ENCODE results near the gene XRCC1.
A peak's percentile ranks its signal among the peaks of the same experiment; 100 is the strongest.
"Not testable (repeated sequence)": the region's sequence is repeated elsewhere in the genome, so short reads cannot be mapped to it uniquely, and the experiment has no call there.

The XRCC1 gene

DNA sequence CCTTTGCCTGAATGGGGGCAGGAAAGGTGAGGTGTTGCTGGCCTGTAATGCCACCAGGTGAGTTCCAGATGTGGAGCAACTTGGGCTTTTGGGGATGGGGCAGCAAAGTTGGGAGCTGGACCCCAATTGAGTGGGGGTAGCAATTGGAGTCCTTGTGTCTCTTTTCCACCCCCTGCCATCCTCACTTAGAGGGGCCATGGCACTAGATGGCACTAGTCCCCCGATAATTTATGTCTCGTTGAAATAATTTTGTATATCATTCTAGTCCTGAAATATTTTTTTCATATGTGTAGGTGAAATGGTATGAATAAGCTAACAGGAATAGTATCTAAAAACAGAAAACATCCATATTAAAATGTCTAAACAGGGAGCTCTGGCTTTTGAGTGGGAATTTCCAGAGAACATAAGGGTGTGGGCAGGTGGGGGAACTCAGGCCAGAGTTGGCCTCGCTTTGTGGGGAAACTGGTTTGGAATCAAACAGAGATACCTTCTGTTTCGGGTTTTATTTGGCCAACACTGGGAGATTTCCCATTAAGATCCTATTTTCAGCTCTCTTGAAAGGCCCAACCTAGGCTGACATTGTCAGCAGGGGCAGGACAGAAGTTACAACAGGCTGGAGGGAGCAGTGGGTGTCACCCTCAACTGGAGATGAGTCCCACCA, 24.4 kb upstream of the XRCC1 start:
- no peak for DNase-seq

- DNase-seq = no peak
Observed at GRCh38 chr19:43598445-43599240, 23.3 kb upstream of the XRCC1 start.

GRCh38 chr19:43597876-43598275, 22.5 kb upstream of the XRCC1 start:
- DNase-seq = no peak

GRCh38 chr19:43596842-43597461, 21.6 kb upstream of the XRCC1 start:
- no peak for DNase-seq

GRCh38 chr19:43595999-43596841, 20.9 kb upstream of the XRCC1 start, which contains the start of the genes IRGQ and ZNF576:
IRGQ (minus strand) TSS chr19:43596134; CDS start chr19:43595338, 796 bp downstream.
ZNF576 (plus strand) TSS chr19:43596595; CDS start chr19:43597109, 514 bp downstream.
- peak; percentile 97 to 98 for DNase-seq

GRCh38 chr19:43595605-43595998, 20.3 kb upstream of the XRCC1 start:
- no peak for DNase-seq

GRCh38 chr19:43594710-43595604, 19.6 kb upstream of the XRCC1 start:
- peak; percentile 67 to 70 for DNase-seq

- no peak for DNase-seq
Observed at GRCh38 chr19:43594081-43594697, 18.9 kb upstream of the XRCC1 start.

DNA sequence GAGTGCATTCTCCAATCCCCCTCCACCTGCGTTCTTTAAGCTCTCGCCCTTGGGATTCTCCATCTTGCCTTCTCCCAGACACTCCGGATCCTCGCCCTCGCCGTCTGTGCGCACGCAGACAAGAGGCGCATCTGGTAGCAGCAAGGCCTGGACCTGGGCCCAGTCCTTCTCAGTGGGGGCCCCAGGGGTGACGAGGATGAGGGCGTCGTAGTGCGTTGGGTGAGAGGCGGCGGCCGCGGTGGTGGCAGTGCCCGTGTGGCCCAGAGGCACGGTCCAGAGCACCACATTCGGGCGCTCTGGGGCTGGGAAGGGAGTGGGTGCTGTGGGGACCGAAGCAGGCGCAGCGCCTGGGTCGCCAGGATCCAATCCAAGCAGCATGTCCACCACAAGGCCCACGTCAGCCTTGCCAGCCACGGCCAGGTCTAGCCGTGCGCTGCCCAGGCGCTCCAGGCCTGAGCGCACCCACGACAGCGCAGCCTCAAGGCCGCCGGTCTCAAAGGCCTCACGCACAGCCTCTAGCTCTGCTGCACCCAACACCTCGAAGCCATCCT, 17.5 kb upstream of the XRCC1 start:
- DNase-seq = no peak

- DNase-seq = no peak
Observed at GRCh38 chr19:43591904-43592772, 16.8 kb upstream of the XRCC1 start.

DNA sequence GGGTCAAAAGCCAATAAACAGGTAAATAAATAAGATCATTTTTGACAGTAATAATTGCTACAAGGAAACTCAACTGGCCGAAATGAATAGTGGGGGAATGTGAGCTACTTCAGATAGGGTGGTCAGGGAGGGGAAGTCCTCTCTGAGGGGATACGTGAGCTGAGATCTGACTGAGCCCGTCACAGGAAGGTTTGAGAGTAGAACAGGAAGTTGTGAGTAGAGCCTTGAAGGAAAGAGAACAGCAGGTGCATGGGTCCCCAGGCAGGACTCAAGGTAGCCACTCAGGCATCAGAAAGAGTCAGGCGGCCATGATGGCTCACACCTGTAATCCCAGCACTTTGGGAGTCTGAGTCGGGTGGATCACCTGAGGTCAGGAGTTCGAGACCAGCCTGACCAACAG, 14.4 kb upstream of the XRCC1 start:
- no peak for DNase-seq

GRCh38 chr19:43589277-43589676, 13.9 kb upstream of the XRCC1 start:
- DNase-seq = no peak

GRCh38 chr19:43587029-43587428, 11.7 kb upstream of the XRCC1 start:
- not testable (repeated sequence) for DNase-seq

DNA sequence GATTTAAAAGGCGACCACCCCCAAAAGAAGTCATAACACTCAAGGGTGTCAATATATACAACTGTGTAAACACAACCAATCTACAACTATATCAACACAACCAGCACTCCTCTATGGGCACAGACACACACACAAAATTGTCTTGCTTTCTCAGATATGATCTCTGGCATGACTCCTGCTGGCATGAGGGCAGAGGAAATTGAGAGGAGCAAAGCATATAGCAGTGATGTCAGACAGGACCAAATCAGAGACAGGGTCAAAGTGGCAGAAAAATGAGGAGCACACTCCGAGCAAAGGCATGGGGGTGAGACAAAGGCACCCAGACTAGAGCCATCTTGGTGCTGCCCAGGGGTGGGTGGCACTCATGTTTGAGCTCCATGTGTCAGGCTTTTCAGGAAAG, 11.0 kb upstream of the XRCC1 start:
- DNase-seq = no peak

DNA sequence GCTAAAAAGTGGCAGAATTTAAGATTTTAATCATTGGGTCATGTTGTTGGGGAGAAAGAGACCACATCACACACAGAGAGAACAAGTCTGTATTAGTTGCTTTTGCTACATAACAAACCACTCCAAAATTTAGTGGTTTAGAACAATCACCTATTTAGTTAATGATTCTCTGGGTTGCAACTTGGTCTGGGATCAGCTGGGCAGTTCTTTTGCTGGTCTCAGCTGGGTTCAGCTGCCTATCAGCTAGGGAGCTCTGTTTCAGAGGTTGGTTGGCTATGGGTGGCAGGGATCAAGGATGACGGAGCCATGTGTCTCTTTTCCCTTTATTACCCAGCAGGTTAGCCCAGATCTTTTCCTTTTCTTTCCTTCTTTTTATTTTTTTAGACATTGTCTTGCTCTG, 9.2 kb upstream of the XRCC1 start:
- no peak for DNase-seq

DNA sequence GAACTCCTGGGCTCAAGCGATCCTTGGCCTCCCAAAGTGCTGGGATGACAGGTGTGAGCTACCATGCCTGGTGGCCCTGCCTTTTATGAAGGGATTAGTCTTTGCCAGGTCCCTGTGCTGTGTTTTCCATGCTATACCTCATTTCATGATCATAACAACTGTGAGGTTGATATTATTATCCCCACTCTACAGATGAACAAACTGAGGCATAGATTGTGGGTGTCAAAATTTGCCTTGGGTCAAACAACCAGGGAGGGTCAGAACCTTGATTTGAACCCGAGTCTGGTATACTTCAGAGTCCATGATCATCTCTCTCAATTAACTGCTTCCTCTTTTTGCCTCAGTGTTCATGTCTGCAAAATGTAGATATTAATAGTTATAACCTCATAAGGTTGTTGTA, 7.2 kb upstream of the XRCC1 start:
- no peak for DNase-seq

- DNase-seq = no peak
Observed at GRCh38 chr19:43581467-43581866, 6.1 kb upstream of the XRCC1 start.

DNA sequence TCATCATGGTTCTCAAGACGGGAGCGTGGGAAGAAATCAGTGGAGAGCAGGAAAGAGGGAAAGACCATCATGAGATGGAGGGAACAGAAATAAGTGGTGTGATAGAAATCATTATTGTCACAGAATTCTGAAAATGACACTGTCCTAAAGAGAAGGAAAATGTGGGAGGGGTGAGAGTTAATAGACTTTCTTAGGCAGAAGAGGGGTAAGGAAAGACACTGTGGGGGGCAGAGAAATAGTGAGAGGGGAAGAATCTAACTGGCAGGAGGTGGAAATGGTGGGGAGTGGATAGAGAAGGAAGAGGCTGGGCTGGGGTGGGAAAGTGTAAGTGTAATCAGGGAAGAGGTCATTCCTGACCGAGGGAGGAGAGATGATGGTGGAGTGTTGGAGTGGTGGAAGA, 3.5 kb upstream of the XRCC1 start:
- no peak for DNase-seq

DNA sequence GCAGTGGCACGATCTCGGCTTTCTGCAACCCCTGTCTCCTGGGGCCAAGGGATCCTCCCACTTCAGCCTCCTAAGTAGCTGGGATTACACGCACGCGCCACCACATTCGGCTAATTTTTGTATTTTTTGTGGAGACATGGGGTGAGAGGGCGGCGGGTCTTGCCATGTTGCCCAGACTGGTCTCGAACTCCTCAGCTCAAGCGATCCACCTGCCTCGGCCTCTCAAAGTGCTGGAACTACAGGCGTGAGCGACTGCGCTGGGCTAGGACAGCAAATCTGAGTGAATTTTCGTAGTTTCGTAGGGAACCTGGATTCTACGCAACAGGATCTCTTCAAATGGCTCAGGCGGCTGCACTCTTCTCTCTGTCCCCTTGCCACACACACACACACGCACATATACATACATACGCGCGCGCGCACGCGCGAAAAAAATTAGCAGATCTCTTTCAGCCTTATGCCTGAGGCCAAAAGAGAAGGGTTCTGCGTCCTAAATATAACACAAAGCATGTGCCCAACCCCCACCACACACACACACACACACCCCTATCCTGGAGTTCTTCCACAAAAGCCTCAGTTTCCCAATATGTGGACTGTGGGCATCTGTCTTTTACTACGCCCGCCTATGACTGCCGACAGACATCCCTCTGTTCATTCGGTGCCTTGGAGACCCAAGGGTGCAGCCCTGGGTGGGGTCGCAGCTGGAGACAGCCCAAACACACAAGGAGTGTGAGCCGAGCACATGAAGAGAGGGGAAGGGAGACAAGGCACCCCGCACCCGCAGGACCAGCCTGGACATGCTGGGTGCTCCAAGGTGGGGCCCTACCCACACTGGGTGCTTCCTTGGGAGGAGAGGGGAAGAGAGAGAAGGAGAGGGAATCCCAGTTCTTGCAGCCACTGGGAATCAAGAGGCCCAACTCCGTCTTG, 890 bp upstream of the XRCC1 start:
- DNase-seq = no peak
